AG04449 (cell line): ENCODE measurements around the gene UGP2.

Source experiments
- CTCF ChIA-PET: fragments of 350-600 bp; formaldehyde crosslinking; extraction: SDS; loops from one replicate; lab custom pipeline; 2021; ENCODE audit warnings: antibody characterized with exemption; lab: Yijun Ruan, JAX
- POLR2A ChIA-PET: fragments of 400-600, 350-600 bp; formaldehyde crosslinking; extraction: SDS; loops from one replicate; lab custom pipeline; 2020; ENCODE audit warnings: antibody characterized with exemption, inconsistent platforms; lab: Yijun Ruan, JAX
- DNase-seq: peaks from one replicate; pipeline ENCODE4 v3.0.0-alpha.2; 2010; ENCODE audit warnings: low read depth, low spot score
- H3K4me3 ChIP-seq: 2 replicates; pipeline ENCODE4 v1.5.1; 2011; ENCODE audit warnings: low read depth, mild to moderate bottlenecking, control low read depth, low read length
- TF ChIP-seq, protein P1 (sequence below): IDR thresholded peaks from one replicate; pipeline ENCODE4 v1.5.1; 2011; ENCODE audit warnings: mild to moderate bottlenecking, moderate library complexity, low read length, control low read depth, inconsistent platforms; ENCODE audit not compliant: insufficient read depth; ENCODE audit errors: missing control alignments

The UGP2 gene

DNA sequence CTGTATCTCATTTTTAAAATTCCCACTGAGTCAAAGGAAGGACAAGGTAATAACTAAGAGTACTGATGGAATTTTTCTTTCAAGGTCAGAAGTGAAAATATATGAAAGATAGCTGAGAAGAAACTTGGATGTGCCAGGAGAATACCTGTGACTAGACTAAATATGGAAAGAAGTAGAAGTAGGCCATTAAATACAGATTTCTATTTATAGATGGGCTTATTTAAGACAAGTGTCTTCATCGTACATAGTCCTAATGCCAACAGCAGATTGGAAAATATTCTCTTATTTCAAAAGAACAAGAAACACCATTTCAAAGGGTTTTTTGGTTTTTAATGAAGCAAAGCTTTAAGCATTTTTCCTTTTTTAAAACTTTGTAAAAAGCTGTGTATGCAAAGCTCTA lies 22.0 kb downstream of the UGP2 start:
- CTCF ChIA-PET, result interaction anchor here (0.9 to 11.9 kb wide), 8 partner anchors 11 to 209 kb away, joined by 3 to 170 read pairs (median 4); no protein-coding TSS in a partner anchor
- no peak for DNase-seq
- H3K4me3 ChIP-seq, result no peak overlapping the region
- TF ChIP-seq, protein P1, sequence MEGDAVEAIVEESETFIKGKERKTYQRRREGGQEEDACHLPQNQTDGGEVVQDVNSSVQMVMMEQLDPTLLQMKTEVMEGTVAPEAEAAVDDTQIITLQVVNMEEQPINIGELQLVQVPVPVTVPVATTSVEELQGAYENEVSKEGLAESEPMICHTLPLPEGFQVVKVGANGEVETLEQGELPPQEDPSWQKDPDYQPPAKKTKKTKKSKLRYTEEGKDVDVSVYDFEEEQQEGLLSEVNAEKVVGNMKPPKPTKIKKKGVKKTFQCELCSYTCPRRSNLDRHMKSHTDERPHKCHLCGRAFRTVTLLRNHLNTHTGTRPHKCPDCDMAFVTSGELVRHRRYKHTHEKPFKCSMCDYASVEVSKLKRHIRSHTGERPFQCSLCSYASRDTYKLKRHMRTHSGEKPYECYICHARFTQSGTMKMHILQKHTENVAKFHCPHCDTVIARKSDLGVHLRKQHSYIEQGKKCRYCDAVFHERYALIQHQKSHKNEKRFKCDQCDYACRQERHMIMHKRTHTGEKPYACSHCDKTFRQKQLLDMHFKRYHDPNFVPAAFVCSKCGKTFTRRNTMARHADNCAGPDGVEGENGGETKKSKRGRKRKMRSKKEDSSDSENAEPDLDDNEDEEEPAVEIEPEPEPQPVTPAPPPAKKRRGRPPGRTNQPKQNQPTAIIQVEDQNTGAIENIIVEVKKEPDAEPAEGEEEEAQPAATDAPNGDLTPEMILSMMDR, result no peak
- POLR2A ChIA-PET, result no interaction called here

DNA sequence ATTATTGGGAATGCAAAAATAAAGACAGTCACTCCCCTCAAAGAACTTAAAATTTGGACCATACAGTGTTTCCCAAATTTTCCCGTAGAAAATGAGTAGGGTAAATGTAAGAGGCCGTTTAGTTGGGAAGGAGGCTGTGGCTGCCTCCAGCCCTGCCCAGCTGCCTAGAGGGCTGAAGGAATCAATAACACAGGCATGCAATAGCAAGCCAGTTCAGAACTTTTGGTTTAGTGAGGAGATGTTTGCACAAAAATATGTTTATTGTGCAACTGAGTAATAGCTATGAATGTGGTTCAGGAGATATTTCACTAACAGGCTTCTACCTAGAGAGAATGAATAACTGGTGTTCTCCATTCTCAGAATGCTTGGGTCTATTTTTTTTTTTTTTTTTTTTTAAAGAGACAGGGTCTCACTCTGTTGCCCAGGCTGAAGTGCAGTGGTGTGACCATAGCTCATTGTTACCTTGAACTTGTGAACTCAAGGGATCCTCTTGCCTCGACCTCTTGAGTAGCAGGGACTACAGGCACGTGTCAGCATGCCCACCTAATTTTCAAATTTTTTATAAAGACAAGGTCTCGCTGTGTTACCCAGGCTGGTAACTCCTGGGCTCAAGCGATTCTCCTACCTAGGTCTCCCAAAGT lies 23.6 kb downstream of the UGP2 start:
- CTCF ChIA-PET, result interaction anchor here (1.2 to 11.9 kb wide), 5 partner anchors 11 to 184 kb away, joined by 3 to 170 read pairs (median 5); no protein-coding TSS in a partner anchor
- DNase-seq, result no peak
- POLR2A ChIA-PET, result interaction anchor here (0.8 to 1.0 kb wide), 2 partner anchors 23 to 24 kb away, joined by 3 read pairs; partner anchors contain the start of gene UGP2
- no peak overlapping the region for H3K4me3 ChIP-seq
- TF ChIP-seq, protein P1, result no peak

DNA sequence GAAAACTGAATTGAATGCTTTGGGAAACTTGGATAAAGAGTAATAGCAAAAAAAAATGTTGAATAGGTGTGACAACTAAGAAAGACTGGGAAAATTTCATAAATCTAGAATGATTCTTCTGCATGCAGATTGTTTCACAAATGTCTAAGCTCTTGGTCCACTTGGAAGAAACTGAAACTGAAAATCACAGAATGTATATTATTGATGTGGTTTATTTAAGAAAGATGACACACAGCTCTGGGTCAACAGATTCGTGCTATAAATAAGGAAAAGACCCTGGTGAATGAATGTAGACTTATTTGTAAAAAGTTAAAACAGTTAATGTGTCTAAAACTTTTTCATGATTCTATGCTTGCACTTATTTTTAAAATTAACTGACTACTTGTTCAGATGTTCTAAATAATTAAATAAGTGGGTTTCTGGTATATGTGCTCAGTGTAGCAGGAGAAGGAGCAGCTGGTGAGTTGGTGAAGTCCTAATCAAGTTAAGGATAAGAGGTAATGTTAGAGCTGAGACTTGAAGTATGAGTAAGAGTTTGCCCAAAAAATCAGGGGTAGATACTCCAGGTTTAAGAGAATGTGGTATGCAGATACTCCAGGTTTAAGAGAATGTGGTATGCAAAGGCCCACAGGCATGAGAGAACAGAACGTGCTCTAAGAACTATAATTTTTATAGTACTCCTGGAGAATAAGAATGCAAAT lies 24.5 kb downstream of the UGP2 start:
- TF ChIP-seq, protein P1, result no peak
- no peak overlapping the region for H3K4me3 ChIP-seq
- no peak for DNase-seq
- POLR2A ChIA-PET, result no interaction called here
- CTCF ChIA-PET, result interaction anchor here (0.8 to 11.9 kb wide), 6 partner anchors 9 to 185 kb away, joined by 3 to 170 read pairs (median 4); no protein-coding TSS in a partner anchor

DNA sequence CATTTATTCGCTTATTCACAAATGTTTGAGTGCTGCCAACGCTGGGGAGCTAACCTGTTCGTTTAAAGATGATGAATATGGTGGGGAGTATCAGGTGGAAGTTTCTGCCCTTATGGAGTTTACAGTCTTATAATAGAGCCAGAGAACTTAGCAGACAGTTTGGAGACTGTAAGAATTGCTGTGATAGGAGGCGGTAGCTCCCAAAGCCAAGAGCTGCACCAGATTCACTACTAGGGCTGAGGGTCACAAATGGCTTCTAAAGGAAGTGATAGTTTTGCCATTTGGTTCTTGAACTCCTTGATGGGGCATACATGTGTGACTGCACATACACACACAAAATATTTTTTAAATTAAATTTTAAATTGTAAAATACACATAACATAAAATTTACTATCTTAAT lies 29.0 kb downstream of the UGP2 start:
- no peak overlapping the region for H3K4me3 ChIP-seq
- ChIA-PET POLR2A (no interaction called here), CTCF (interaction anchor here (3.3 to 11.5 kb wide), 2 partner anchors 10 to 179 kb away, joined by 27 to 170 read pairs; no protein-coding TSS in a partner anchor)
- no peak for DNase-seq
- TF ChIP-seq, protein P1, result no peak

DNA sequence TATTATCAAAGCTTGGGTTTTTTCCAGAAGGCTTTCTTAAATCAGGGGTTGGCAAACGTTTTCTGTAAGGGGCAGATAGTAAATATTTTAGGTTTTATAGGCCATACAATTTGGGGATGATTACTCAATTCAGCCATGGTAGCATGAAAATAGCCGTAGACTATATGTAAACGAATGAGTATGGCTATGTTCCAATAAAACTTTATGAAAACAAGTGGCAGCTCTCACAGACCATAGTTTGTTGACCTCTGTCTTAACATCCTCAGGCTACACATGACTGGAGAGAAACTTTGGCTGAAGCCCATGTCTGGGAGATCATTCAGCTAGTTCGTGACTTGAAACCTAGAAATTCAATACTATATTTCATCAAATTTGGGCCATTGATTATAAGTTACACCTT lies 30.2 kb downstream of the UGP2 start:
- no peak for DNase-seq
- TF ChIP-seq, protein P1, result no peak
- CTCF ChIA-PET, result interaction anchor here (1.9 to 3.5 kb wide), 3 partner anchors 11 to 179 kb away, joined by 6 to 27 read pairs (median 14); no protein-coding TSS in a partner anchor
- H3K4me3 ChIP-seq, result no peak overlapping the region
- POLR2A ChIA-PET, result no interaction called here
